Right atrium auricular region (tissue), 2 donors: ENCODE data around the gene PCDHAC2. TPM values are rescaled to one million over a fixed set of nuclear protein-coding genes. Genes with fewer than 3 reads are reported as not detected.
A peak's percentile ranks its signal among the peaks of the same experiment; 100 is the strongest.

ENCODE experiments used
- DNase-seq: peaks from one replicate; pipeline ENCODE4 v3.0.0-alpha.2; 2019; ENCODE audit warnings: low spot score
- H3K27ac ChIP-seq, 2 donors: fragments of 200-600 bp; sonication (generic); 1 replicate in 1 of 2; 2 replicates in 1 of 2; pipeline ENCODE4 v1.5.1; 2016 to 2019
- H3K27me3 ChIP-seq, 2 donors: fragments of 200-600 bp; sonication (generic); one replicate each; pipeline versions ENCODE4 v1.5.1 to v1.6.0; 2017 to 2019
- H3K36me3 ChIP-seq: fragments of 200-600 bp; sonication (generic); one replicate; pipeline ENCODE4 v1.5.1; 2016
- H3K4me1 ChIP-seq, 2 donors: fragments of 200-600 bp; sonication (generic); one replicate each; pipeline versions ENCODE4 v1.5.1 to v1.6.0; 2017 to 2019
- H3K4me3 ChIP-seq, 2 donors: fragments of 200-600 bp; sonication (generic); 1 replicate in 1 of 2; 2 replicates in 1 of 2; pipeline ENCODE4 v1.5.1; 2017 to 2019; ENCODE audit warnings: mild to moderate bottlenecking in 1 of 2, moderate library complexity in 1 of 2
- H3K9me3 ChIP-seq, 2 donors: fragments of 200-600 bp; sonication (generic); one replicate each; pipeline ENCODE4 v1.5.1; 2019
- total RNA-seq, 2 donors: library from RNA; depleted of rRNA; stranded (reverse); fragments of >200 nt; gene quantifications; one replicate each; pipeline ENCODE4 v1.1.0, GENCODE V29; 2016
- TF ChIP-seq, protein P1 (sequence below), 2 donors: fragments of 200-600 bp; sonication (generic); IDR thresholded peaks; one replicate each; pipeline ENCODE4 v1.5.1; 2019; ENCODE audit warnings: antibody characterized with exemption in 2 of 2

PCDHAC2 gene
- total RNA-seq, 2 donors from 2014 or later = 3.7 to 4.1 TPM

DNA sequence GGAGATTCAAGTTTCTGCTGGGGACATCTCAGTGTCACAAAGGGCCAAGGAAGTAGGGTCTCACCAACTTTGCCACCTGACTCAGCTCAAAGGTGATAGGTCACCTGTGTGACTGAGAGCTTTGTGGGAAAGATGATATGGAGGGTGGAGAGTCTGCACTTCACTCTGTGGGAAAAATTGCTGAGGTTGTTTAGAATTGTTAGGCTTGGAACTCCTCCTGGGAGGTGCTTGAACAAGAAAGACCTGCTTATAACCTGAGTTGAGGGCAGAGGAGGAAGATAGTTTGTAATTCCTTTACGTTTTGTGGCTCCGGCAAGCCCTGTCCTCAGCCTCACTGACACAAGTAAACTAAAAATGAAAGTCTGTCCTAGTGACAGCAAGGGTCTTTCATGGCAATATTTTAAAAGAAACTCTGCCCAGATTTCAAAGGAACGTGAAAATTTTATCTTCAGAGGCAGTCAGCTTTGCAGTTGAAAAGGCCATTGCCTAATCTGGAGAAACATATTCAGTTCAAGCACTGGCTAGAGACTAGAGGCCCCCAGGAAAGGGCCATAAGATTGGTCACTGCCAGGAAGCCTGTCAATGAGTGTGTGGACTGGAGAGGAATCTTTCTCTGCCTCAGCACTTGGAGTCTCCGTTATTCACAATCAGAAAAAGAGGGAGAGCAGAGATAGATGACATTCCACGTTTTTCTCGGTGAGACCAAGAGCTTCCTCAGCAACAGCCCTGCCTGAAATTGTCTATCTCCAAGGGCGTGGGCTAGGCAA, 23.2 kb downstream of the PCDHAC2 start:
- H3K36me3 ChIP-seq = no peaks in the 10 kb centered on the region
- H3K4me1 ChIP-seq = no peaks in the 10 kb centered on the region
- H3K4me3 ChIP-seq = no peak overlapping the region
- no peak overlapping the region for H3K27ac ChIP-seq
- no peaks in the 10 kb centered on the region for H3K9me3 ChIP-seq
- H3K27me3 ChIP-seq = no peaks in the 10 kb centered on the region
- TF ChIP-seq, protein P1, sequence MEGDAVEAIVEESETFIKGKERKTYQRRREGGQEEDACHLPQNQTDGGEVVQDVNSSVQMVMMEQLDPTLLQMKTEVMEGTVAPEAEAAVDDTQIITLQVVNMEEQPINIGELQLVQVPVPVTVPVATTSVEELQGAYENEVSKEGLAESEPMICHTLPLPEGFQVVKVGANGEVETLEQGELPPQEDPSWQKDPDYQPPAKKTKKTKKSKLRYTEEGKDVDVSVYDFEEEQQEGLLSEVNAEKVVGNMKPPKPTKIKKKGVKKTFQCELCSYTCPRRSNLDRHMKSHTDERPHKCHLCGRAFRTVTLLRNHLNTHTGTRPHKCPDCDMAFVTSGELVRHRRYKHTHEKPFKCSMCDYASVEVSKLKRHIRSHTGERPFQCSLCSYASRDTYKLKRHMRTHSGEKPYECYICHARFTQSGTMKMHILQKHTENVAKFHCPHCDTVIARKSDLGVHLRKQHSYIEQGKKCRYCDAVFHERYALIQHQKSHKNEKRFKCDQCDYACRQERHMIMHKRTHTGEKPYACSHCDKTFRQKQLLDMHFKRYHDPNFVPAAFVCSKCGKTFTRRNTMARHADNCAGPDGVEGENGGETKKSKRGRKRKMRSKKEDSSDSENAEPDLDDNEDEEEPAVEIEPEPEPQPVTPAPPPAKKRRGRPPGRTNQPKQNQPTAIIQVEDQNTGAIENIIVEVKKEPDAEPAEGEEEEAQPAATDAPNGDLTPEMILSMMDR (IDR thresholded peaks at IDR 0.05) = no peak
- no peak for DNase-seq

DNA sequence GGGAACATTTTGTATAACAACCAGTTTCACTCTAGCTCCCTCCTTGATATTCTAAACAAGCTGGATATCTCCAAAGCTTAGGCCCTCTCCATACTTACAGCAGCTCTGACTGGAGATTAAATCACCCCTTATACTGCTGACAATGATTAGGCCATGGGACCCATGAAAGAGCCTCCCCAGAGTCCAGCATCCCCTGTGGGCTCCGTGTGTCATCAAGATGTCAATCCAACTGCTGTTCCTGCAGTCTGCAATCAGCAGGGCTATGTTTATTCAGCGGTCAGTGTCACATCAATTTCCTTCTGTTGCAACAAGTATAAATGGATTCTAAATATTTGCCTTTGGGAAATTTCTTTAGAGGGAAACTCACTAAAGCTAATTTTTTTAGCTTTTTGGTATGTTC, 26.6 kb downstream of the PCDHAC2 start:
- no peak for DNase-seq
- TF ChIP-seq, protein P1 (IDR thresholded peaks at IDR 0.05) = no peak
- Histone ChIP-seq H3K9me3 (no peaks in the 10 kb centered on the region), H3K27me3 (no peaks in the 10 kb centered on the region), H3K27ac (no peak overlapping the region), H3K4me3 (no peak overlapping the region), H3K4me1 (no peaks in the 10 kb centered on the region), H3K36me3 (no peaks in the 10 kb centered on the region)

- DNase-seq = no peak
- H3K9me3 ChIP-seq = no peaks in the 10 kb centered on the region
- no peaks in the 10 kb centered on the region for H3K4me1 ChIP-seq
- no peak overlapping the region for H3K4me3 ChIP-seq
- TF ChIP-seq, protein P1 (IDR thresholded peaks at IDR 0.05) = no peak
- peaks cover 0 to 3% of the 10 kb centered on the region in 2 donors for H3K27me3 ChIP-seq
- H3K27ac ChIP-seq = no peak overlapping the region
- no peaks in the 10 kb centered on the region for H3K36me3 ChIP-seq
Measured at GRCh38 chr5:140996060-140996459, 29.8 kb downstream of the PCDHAC2 start.

DNA sequence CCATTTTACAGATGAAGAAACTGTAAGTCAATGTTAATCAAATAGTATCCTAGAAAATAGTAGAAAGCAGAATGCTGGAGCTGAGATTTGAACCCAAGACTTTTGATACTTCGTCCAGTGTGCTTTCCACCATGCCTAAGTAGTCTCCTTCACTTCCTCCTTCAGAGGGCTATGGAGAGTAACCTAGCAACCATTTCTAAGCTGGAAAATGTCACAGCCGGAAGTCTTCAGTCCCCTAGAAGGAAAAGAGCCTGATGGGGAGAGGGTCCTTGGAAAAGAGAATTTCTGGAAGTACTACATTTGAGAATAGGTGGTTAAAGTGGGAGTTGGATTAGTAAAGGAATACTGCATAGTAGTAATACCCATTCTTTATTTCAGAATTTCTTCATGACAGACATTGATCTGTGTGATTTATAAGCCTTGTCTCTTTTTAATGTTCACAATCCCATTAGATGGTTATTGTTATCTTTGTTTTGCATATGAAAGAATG, 32.7 kb downstream of the PCDHAC2 start:
- peaks cover 0 to 3% of the 10 kb centered on the region in 2 donors for H3K27me3 ChIP-seq

GRCh38 chr5:141001446-141001843, 35.2 kb downstream of the PCDHAC2 start:
- H3K36me3 ChIP-seq = no peaks in the 10 kb centered on the region
- peaks cover 0 to 3% of the 10 kb centered on the region in 2 donors for H3K27me3 ChIP-seq
- no peak overlapping the region for H3K27ac ChIP-seq
- TF ChIP-seq, protein P1 (IDR thresholded peaks at IDR 0.05) = no peak
- DNase-seq = no peak
- H3K9me3 ChIP-seq = no peaks in the 10 kb centered on the region
- peaks cover 0 to 7% of the 10 kb centered on the region in 2 donors for H3K4me1 ChIP-seq
- peak overlapping the region in 1 of 2 donors; percentile 32 for H3K4me3 ChIP-seq

More for the DNA sequence above, 32.7 kb downstream of the PCDHAC2 start:
- Histone ChIP-seq H3K27ac (no peak overlapping the region), H3K4me1 (peaks cover 0 to 7% of the 10 kb centered on the region in 2 donors), H3K4me3 (no peak overlapping the region), H3K9me3 (no peaks in the 10 kb centered on the region), H3K36me3 (no peaks in the 10 kb centered on the region)
- DNase-seq = no peak
- TF ChIP-seq, protein P1 (IDR thresholded peaks at IDR 0.05) = no peak
